HepG2 (cell line): Measurements from ENCODE around the gene TAF9B. TPM values are rescaled to one million over a fixed set of nuclear protein-coding genes. Genes with fewer than 3 reads are reported as not detected.
A peak's percentile ranks its signal among the peaks of the same experiment; 100 is the strongest.

Experiments used
- ARID3A ChIP-seq: IDR thresholded peaks from 2 replicates; pipeline ENCODE4 v1.6.1; 2012; ENCODE audit warnings: low read depth, low read length, improper control_type of control experiment
- CTCF ChIP-seq: sonication (generic); formaldehyde crosslinking; IDR thresholded peaks from 2 replicates; pipeline ENCODE4 v1.5.0; 2020; ENCODE audit warnings: mild to moderate bottlenecking, missing genetic modification reagents, moderate library complexity
- NR2C2 ChIP-seq: sonication (generic); formaldehyde crosslinking; IDR thresholded peaks from 2 replicates; pipeline ENCODE4 v1.4.0; 2020; ENCODE audit warnings: missing genetic modification reagents, mild to moderate bottlenecking, moderate library complexity, borderline replicate concordance
- polyA plus RNA-seq, 8 experiments: library from polyadenylated mRNA; depleted of rRNA in 3 of 8; stranded (reverse) in 7 of 8; unstranded in 1 of 8; fragments of >200 nt; fragmentation: Illumina TruSeq in 4 of 8; extraction: Trizol in 4 of 8; gene quantifications; 2 replicates each; pipeline versions ENCODE4 v1.2.1 to v1.2.3, GENCODE V29; 2011 to 2016; ENCODE audit warnings: low read depth in 4 of 8, missing spikeins in 1 of 8, mixed read lengths in 1 of 8; ENCODE audit not compliant: insufficient read depth in 1 of 8
- total RNA-seq, 5 experiments: library from RNA; depleted of rRNA; stranded (reverse); fragments of >200 nt; fragmentation: Illumina TruSeq; extraction: Trizol; gene quantifications; 2 replicates each; pipeline ENCODE4 v1.2.3, GENCODE V29; 2016; ENCODE audit warnings: low read depth in 1 of 5
- TF ChIP-seq, protein P1 (sequence below): sonication (generic); formaldehyde crosslinking; IDR thresholded peaks from 2 replicates; pipeline ENCODE4 v1.4.0; 2020; ENCODE audit warnings: missing genetic modification reagents, mild to moderate bottlenecking, borderline replicate concordance
- TF ChIP-seq, protein P2 (sequence below): sonication (generic); formaldehyde crosslinking; IDR thresholded peaks from 2 replicates; pipeline ENCODE4 v1.4.0; 2020; ENCODE audit warnings: missing genetic modification reagents, borderline replicate concordance
- TF ChIP-seq, protein P3 (sequence below): sonication (generic); formaldehyde crosslinking; conservative IDR thresholded peaks from 2 replicates; pipeline ENCODE4 v1.4.0; 2020; ENCODE audit warnings: missing genetic modification reagents
- TF ChIP-seq, protein P4 (sequence below): sonication (generic); formaldehyde crosslinking; IDR thresholded peaks from 2 replicates; pipeline ENCODE4 v1.4.0; 2020; ENCODE audit warnings: mild to moderate bottlenecking, missing genetic modification reagents, borderline replicate concordance

TAF9B gene
- total and polyA plus RNA-seq, 2 of the 13 experiments (the other 11 are each of a cell fraction or from before 2014, with no cell fraction given), result 10.8 to 15.2 TPM

DNA sequence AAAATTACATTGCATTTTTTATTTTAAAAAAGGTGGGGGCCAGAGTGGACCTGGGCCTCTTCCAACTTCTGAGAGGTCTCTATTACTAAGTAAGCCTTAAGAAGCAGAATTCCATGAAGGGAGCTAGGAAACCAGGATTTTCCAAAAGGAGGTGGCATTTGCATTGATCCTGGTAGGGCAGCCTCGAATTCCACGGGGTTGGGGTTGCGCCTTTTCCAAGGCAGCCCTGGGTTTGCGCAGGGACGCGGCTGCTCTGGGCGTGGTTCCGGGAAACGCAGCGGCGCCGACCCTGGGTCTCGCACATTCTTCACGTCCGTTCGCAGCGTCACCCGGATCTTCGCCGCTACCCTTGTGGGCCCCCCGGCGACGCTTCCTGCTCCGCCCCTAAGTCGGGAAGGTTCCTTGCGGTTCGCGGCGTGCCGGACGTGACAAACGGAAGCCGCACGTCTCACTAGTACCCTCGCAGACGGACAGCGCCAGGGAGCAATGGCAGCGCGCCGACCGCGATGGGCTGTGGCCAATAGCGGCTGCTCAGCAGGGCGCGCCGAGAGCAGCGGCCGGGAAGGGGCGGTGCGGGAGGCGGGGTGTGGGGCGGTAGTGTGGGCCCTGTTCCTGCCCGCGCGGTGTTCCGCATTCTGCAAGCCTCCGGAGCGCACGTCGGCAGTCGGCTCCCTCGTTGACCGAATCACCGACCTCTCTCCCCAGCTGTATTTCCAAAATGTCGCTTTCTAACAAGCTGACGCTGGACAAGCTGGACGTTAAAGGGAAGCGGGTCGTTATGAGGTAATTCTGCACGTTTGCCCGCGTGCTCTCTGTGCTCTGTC, 35.6 kb downstream of the TAF9B start, which contains the start of gene PGK1 (continued):
- TF ChIP-seq NR2C2 (peak; percentile 72), ARID3A (no peak), CTCF (CRISPR knock-in tag) (no peak; the same call in 1 of the 2 replicates)
- TF ChIP-seq, protein P1, sequence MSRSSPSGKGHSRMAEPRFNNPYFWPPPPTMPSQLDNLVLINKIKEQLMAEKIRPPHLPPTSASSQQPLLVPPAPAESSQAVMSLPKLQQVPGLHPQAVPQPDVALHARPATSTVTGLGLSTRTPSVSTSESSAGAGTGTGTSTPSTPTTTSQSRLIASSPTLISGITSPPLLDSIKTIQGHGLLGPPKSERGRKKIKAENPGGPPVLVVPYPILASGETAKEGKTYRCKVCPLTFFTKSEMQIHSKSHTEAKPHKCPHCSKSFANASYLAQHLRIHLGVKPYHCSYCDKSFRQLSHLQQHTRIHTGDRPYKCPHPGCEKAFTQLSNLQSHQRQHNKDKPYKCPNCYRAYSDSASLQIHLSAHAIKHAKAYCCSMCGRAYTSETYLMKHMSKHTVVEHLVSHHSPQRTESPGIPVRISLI (CRISPR knock-in tag), result peak; percentile 37; the same call in 1 of the 2 replicates
- TF ChIP-seq, protein P2, sequence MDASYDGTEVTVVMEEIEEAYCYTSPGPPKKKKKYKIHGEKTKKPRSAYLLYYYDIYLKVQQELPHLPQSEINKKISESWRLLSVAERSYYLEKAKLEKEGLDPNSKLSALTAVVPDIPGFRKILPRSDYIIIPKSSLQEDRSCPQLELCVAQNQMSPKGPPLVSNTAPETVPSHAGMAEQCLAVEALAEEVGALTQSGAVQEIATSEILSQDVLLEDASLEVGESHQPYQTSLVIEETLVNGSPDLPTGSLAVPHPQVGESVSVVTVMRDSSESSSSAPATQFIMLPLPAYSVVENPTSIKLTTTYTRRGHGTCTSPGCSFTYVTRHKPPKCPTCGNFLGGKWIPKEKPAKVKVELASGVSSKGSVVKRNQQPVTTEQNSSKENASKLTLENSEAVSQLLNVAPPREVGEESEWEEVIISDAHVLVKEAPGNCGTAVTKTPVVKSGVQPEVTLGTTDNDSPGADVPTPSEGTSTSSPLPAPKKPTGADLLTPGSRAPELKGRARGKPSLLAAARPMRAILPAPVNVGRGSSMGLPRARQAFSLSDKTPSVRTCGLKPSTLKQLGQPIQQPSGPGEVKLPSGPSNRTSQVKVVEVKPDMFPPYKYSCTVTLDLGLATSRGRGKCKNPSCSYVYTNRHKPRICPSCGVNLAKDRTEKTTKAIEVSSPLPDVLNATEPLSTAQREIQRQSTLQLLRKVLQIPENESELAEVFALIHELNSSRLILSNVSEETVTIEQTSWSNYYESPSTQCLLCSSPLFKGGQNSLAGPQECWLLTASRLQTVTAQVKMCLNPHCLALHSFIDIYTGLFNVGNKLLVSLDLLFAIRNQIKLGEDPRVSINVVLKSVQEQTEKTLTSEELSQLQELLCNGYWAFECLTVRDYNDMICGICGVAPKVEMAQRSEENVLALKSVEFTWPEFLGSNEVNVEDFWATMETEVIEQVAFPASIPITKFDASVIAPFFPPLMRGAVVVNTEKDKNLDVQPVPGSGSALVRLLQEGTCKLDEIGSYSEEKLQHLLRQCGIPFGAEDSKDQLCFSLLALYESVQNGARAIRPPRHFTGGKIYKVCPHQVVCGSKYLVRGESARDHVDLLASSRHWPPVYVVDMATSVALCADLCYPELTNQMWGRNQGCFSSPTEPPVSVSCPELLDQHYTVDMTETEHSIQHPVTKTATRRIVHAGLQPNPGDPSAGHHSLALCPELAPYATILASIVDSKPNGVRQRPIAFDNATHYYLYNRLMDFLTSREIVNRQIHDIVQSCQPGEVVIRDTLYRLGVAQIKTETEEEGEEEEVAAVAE (CRISPR knock-in tag), result peak; percentile 68
- TF ChIP-seq, protein P3, sequence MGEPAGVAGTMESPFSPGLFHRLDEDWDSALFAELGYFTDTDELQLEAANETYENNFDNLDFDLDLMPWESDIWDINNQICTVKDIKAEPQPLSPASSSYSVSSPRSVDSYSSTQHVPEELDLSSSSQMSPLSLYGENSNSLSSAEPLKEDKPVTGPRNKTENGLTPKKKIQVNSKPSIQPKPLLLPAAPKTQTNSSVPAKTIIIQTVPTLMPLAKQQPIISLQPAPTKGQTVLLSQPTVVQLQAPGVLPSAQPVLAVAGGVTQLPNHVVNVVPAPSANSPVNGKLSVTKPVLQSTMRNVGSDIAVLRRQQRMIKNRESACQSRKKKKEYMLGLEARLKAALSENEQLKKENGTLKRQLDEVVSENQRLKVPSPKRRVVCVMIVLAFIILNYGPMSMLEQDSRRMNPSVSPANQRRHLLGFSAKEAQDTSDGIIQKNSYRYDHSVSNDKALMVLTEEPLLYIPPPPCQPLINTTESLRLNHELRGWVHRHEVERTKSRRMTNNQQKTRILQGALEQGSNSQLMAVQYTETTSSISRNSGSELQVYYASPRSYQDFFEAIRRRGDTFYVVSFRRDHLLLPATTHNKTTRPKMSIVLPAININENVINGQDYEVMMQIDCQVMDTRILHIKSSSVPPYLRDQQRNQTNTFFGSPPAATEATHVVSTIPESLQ, result no peak
- TF ChIP-seq, protein P4, sequence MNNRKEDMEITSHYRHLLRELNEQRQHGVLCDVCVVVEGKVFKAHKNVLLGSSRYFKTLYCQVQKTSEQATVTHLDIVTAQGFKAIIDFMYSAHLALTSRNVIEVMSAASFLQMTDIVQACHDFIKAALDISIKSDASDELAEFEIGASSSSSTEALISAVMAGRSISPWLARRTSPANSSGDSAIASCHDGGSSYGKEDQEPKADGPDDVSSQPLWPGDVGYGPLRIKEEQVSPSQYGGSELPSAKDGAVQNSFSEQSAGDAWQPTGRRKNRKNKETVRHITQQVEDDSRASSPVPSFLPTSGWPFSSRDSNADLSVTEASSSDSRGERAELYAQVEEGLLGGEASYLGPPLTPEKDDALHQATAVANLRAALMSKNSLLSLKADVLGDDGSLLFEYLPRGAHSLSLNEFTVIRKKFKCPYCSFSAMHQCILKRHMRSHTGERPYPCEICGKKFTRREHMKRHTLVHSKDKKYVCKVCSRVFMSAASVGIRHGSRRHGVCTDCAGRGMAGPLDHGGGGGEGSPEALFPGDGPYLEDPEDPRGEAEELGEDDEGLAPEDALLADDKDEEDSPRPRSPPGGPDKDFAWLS (CRISPR knock-in tag), result no peak
